GM19035 (cell line): ENCODE results near the gene CLN6.
"Not testable (repeated sequence)": the region's sequence is repeated elsewhere in the genome, so short reads cannot be mapped to it uniquely, and the experiment has no call there.

Experiments used
- ATAC-seq: cut with Tn5 transposase; IDR thresholded peaks from one replicate; pipeline ENCODE4 v1.9.1; 2021; ENCODE audit not compliant: unreplicated experiment

The CLN6 gene

DNA sequence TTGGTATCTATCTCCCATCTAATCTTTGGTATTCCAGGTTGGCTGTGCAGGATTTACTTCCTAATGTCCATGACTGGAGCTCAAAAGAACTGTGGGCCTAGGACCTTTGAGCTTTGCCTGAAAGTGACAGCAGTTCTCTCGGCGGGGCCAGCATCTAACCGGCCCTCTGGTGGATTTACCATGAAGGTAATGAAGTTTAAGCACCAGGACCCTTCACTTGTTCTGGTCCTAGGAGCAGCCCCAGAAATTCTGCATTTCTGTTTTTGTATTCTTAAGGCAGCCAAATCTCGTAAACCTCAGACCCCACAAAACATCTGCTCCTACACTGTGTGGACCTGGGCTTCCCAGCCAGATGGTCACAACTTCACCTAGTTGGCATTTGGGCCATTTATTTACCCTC is 37.4 kb downstream of the CLN6 start:
- no peak for ATAC-seq

DNA sequence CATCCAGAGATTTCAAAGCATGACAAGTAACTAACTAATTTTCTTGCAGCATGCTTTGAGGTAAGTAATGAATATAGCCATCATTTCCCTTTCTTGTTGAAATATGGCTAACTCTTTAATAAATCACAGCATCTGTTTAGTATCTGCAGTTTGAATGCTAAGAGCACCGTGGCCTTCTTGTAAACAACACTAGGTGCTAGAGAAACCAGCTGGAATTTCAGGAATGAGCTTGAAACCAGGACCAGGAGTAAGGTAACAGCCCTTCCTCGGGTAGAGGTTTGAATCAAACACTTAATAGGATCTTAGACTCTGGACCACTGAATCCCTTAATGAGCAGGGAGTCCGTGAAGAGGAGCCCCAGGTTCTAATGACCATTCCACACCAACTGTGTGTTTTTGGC is 38.0 kb downstream of the CLN6 start:
- ATAC-seq, result no peak

GRCh38 chr15:68190048-68190447 is 39.5 kb downstream of the CLN6 start:
- ATAC-seq, result no peak

GRCh38 chr15:68188647-68189046 is 40.9 kb downstream of the CLN6 start:
- ATAC-seq, result no peak

DNA sequence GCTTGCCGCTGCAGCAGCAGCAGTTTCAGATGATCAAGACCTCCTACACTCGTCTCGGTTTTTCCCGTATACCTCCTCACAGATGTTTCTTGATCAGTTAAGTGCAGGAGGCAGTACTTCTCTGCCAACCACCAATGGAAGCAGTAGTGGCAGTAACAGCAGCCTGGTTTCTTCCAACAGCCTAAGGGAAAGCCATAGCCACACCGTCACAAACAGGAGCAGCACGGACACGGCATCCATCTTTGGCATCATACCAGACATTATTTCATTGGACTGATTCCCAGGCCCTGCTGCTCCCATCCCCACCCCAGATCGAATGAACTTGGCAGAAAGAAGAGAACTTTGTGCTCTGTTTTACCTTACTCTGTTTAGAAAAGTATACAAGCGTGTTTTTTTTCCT is 42.0 kb downstream of the CLN6 start:
- ATAC-seq, result no peak

- ATAC-seq, result no peak
Observed at GRCh38 chr15:68186671-68187397, 42.7 kb downstream of the CLN6 start.

- no peak for ATAC-seq
Observed at GRCh38 chr15:68184616-68185480, 44.7 kb downstream of the CLN6 start.

GRCh38 chr15:68183616-68184315 is 45.8 kb downstream of the CLN6 start:
- no peak for ATAC-seq

DNA sequence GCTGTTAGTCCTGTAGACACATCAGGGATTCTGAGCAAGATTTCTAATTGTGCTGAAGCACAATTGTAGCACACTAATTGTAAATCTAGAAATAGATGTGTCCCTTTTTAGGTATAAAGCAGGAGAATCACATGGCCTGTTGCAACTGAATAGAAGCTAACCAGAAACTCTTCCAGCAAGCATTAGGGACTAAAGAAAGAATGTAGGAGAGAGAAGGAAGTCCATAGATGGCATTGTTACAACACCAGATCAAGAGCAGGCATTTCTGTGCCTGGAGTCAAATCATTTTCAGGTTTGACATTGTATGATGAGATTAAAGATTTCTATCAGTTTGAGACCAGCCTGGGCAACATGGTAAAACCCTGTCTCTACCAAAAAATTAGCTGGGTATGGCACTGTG is 51.8 kb downstream of the CLN6 start:
- no peak for ATAC-seq

GRCh38 chr15:68176601-68177000 is 52.9 kb downstream of the CLN6 start:
- ATAC-seq, result no peak

DNA sequence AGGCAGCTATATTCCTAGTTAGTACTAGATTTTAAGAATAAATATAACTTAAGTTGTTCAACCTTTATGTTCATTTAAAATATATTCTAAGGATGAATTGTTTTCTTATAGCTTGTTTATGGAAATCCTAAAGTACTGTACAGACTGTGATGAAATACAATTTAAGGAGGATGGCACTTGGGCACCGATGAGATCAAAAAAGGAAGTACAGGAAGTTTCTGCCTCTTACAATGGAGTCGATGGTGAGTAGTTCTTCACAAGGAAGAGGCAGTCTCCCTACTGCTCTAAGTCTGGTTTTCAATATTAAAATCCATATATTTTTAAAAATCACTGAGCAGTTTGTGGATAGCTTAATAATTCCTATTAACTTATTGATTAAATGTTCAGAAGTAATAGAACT is 54.0 kb downstream of the CLN6 start:
- ATAC-seq, result no peak

DNA sequence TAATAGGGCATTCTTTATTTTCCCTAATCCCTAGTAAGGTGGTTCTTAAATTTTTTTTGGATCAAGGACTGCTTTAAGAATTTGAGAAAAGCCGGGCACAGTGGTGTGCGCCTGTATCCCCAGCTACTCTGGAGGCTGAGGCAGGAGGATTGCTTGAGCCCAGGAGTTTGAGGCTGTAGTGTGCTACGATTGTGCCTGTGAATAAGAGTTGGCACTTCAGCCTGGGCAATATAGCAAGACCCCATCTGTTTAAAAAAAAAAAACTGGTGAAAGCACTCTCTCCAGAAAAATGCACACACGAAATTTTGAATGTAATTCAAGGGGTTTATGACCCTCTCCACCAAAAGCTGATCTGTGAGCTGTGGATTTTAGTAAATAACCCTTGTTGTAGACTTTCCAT is 56.4 kb downstream of the CLN6 start:
- ATAC-seq, result no peak

DNA sequence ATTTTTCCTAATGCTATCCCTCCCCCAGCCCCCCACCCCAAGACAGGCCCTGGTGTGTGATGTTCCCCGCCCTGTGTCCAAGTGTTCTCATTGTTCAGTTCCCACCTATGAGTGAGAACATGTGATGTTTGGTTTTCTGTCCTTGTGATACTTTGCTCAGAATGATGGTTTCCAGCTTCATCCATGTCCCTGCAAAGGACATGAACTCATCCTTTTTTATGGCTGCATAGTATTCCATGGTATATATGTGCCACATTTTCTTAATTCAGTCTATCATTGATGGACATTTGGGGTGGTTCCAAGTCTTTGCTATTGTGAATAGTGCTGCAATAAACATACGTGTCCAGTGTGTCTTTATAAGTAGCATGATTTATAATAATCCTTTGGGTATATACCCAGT is 57.5 kb downstream of the CLN6 start:
- not testable (repeated sequence) for ATAC-seq

- ATAC-seq, result no peak
Observed at GRCh38 chr15:68166847-68167246, 62.7 kb downstream of the CLN6 start.

- ATAC-seq, result no peak
Observed at GRCh38 chr15:68163191-68163590, 66.3 kb downstream of the CLN6 start.

GRCh38 chr15:68158046-68158628 is 71.4 kb downstream of the CLN6 start:
- no peak for ATAC-seq

- no peak for ATAC-seq
Observed at GRCh38 chr15:68157074-68157473, 72.5 kb downstream of the CLN6 start.
